EL (cell line): ENCODE results near the gene SPHK1.
"Not testable (repeated sequence)": the region's sequence is repeated elsewhere in the genome, so short reads cannot be mapped to it uniquely, and the experiment has no call there.

Experiments used
- DNase-seq: peaks from one replicate; pipeline ENCODE4 v3.0.0-alpha.2; 2016

The SPHK1 gene, protein sequence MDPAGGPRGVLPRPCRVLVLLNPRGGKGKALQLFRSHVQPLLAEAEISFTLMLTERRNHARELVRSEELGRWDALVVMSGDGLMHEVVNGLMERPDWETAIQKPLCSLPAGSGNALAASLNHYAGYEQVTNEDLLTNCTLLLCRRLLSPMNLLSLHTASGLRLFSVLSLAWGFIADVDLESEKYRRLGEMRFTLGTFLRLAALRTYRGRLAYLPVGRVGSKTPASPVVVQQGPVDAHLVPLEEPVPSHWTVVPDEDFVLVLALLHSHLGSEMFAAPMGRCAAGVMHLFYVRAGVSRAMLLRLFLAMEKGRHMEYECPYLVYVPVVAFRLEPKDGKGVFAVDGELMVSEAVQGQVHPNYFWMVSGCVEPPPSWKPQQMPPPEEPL

DNA sequence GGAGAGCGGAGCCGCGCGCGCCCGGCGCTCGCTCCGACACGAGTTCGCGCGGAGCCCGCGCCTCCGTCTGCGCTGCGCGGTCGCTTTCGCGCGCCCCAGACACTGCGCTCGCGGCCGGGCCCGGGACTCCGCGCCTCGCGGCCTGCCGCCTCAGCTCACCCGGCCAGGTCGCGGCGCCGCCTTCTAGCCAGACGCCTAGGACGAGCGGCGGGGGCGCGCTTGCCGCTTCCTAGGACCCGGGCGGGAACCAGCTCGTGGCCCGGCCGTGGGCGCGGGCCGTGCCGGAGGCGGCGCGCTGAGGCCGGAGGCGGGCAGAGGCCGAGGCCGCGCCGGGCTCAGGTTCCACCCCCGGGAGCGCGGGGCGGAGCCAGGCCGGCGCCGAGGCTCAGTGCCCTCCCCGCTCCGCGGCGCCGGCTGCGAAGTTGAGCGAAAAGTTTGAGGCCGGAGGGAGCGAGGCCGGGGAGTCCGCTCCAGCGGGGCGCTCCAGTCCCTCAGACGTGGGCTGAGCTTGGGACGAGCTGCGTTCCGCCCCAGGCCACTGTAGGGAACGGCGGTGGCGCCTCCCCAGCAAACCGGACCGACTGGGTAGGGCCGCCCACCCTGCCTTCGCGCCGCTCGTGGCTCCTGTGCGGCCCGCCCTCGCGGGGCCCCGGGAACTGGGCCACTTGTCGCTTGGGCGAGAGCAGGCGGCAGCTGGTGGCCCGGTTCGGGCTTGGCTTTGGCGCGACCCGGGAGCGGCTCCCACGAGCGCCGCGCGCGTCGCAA, at the start of gene SPHK1:
TSS of gene SPHK1 (plus strand) at position 388 of the 765 bp plus-strand sequence. CDS start 1,036 bp downstream, outside the sequence.
- DNase-seq: peak; percentile 90

DNA sequence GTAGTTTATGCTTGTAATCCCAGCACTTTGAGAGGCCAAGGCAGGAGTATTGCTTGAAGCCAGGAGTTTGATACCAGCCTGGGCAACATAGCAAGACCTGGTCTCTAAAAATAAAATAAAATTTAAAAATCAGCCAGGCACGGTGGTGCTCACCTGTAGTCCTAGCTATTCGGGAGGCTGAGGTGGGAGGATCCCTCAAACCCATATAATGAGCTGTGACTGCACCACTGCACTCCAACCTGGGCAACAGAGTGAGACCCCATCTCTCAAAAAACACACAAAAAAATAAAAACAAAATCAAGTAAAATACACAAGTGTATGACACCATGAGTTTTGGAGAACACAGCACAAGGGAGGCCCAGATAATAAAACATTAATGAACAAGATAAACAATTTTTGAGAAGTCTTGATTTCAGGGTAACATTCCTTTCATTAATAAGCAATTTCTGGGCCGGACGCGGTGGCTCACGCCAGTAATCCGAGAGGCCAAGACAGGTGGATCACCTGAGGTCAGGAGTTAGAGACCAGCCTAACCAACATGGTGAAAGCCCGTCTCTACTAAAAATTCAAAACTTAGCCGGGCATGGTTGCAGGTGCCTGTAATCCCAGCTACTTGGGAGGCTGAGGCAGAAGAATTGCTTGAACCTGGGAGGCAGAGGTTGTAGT, 48.6 kb upstream of the SPHK1 start:
- DNase-seq: no peak

DNA sequence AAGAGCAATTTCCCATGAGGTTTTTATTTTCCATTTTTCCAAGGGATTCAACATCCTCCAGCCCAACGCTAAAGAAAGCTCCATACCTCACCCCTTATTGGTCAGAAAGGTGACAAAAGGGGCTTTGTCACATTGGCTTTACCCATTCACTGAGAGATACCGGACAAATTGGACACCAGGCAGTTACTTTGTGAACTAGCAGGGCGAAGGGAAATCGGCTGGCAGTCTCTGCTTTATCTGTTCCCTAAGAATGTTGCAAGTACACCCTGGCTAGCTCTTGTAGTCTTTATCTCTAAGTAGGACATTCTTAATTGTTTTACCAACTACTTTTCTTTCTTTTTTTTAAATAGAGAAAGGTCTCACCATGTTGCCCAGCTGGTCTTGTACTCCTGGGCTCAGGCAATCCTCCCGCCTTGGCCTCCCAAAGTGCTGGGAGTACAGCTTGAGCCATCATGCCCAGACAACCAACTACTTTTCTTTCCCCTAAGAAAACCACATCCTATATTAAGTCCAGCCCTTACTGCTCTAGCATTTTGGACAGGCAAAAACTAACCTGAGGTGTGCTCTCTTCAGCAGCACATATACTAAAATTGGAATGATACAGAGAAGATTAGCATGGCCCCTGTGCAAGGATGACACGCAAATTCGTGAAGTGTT, 47.5 kb upstream of the SPHK1 start:
- DNase-seq: no peak

DNA sequence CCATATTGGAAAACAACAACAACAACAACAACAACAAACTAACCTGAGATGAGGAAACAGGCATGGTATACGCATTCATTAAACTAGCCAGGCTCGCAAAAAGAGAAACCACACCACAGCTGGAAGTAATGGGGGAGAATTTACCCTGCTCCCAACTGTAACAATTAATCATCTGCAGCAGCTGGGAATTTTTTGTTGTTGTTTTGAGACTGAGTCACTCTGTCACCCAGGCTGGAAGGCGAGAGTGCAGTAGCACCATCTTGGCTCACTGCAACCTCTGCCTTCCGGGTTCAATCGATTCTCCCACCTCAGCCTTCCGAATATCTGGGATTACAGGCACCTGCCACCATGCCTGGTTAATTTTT, 47.0 kb upstream of the SPHK1 start:
- peak; percentile 50 for DNase-seq

DNA sequence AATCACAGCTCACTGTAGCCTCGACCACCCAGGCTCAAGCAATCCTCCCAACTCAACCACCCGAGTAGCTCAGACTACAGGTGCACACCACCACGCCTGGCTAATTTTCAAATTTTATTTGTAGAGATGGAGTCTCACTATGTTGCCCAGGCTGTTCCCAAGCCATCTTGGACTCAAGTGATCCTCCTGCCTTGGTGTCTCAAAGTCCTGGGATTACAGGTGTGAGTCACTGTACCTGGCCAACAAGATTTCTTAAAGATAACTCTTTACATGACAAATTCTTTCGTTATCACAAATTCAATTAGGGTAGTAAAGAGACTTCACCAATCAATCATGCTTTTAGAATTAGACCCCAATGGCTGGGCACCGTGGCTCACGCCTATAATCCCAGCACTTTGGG, 43.1 kb upstream of the SPHK1 start:
- no peak for DNase-seq

DNA sequence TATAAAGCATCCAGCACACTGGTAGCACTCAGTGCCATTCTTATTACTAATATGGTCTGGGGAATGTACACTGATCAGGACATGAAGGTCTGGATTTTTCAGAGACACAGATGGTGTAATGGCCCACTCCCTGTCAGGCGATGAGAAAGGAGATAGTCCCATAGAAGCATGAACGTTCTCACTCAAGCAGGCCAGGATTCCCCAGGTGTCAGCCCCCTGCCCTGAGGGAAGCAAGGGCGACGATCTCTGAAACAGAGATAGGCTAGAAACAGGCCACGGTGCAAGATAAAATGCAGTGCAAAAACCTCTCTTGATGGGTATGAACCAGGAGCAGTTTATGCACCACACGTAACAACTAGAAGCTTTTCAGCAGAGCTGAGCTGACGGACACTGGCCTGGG, 41.3 kb upstream of the SPHK1 start:
- DNase-seq: no peak

DNA sequence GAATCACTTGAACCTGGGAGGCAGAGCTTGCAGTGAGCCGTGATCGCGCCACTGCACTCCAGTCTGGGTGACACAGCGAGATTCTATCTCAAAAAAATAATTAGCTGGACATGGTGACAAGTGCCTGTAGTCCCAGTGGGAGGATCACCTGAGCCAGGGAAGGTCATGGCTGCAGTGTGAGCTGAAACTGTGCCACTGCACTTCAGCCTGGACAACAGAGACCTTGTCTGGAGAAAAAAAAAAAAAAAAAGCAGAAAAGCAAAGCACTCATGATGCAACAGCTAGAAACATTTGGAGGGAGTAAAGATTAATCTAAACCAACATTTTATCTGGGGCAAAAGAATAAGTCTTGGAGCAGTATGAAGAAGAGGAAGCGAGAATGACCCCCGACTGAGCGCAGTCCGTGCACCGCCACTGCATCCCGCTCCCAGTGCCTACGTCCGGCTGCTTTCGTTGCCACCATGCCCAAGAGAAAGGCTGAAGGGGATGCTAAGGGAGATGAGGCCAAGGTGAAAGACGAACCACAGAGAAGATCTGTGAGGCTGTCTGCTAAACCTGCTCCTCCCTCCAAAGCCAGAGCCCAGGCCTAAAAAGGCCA, 38.9 kb upstream of the SPHK1 start:
- DNase-seq: no peak

DNA sequence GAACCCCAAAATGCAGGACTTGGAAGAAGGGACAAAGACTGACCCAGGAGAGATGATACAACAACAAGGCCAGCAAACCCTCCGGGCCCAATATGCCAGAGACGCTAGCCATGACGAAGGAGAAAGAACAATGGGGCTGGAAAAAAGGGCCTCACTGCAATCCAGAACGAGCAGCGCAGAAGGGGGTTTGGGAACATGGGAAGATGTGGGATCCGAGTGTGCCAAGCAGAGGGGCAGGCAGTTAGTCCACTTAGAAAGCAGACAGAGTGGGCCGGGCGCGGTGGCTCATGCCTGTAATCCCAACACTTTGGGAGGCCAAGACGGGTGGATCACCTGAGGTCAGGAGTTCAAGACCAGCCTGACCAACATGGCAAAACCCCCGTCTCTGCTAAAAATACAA, 37.5 kb upstream of the SPHK1 start:
- not testable (repeated sequence) for DNase-seq

DNA sequence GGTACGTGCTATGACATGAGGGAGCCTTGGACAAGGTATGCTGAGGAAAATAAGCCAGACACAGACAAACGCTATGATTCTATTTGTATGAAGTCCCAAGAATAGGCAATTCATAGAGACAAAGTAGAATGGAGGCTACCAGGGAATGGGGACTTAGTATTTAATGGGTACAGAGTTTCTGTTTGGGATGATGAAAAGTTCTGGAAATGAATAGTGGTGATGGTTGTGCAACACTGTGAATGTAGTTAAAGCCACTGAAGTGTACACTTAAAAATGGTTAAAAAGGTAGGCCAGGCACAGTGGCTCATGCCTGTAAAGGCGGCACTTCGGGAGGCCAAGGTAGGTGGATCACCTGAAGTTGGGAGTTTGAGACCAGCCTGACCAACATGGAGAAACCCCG, 33.9 kb upstream of the SPHK1 start:
- no peak for DNase-seq

DNA sequence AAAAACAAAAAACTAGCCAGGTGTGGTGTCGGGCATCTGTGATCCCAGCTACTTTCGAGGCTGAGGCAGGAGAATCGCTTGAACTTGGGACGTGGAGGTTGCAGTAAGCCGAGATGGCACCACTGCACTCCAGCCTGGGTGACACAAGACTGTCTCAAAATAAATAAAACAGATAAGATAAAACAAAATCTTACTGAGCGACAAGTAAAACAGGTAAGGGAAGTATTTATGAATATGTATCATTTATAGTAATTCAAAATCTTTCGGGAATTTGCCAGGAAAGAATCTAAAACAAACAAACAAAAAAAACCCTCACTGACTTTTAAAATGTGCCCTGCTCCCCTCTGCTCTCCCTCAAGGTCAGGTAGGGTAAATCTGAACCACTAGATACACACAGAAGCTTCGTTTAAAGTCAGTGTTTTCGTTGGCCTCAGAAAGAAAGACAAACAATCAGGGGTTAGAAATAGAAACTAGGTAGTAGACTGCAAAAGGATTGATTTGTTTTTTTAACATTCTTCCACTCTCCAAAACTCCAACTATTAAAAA, 32.8 kb upstream of the SPHK1 start:
- DNase-seq: no peak

DNA sequence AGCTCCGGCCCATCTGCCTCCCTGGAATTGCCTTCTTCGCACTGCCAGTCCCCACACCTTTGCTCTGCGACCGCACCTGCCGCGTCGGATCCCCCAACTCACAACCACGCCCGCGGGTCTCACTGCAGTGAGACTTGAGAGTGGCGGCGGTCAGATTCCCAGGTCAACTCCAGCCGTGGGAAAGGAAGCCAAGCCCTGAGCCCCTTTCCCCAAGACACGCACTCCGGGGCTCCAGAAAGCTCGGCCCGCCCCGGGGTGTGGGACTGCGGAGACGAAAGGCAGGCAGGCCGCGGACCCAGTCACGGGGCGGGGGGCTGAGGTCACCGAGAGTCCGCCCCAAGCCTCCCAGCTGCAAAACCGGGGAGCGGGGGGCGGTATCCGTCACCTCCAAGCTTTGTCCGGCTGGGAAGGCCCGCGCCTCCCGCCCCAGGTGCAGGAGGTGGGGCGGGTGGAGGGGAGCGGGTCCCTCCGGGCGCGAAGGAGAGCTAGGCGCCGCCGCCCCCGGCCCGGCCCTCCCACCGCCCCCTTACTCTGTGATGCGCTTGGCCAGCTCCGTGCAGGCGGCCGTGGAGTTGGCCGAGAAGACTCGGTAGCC, 31.3 kb upstream of the SPHK1 start:
- DNase-seq: peak; percentile 21

DNA sequence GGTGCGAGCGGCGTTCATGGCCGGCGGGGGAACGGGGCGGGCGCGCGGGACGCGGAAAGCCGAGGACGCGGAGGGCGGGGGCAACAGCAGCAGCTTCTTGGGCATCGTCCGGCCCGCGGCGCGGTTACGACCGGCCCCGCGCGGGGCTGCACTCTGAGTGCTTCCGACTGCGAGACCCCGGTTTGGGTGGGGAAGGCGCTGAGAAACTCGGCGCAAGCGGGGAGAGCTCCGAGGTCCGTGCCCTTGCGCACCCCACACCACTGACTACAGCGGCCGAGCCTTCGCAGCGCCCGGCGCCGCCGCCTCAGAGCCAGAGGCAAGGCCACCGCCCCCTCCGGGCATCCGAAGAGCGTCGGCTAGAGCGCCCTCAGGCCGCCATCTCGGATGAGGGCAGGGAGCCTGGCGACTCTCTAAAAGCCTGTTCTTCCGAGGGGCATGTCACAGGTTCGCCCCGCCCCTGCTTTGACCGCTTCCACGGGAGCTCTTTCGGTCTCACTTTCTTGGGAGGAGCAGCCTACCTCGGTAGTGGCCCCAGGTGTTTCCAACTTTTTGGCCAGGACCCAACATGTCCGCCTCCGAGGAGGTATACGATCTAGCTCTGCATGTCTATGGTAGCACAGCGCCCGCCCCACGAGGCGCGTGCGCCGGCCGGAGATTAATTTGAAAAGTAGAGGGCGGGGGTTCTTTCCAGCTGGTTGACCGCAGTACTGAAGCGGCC, 30.7 kb upstream of the SPHK1 start, which contains the start of gene PRPSAP1:
TSS of gene PRPSAP1 (minus strand) at position 318 of the 718 bp plus-strand sequence. CDS start at position 105, 213 bp downstream.
- DNase-seq: peak; percentile 93

DNA sequence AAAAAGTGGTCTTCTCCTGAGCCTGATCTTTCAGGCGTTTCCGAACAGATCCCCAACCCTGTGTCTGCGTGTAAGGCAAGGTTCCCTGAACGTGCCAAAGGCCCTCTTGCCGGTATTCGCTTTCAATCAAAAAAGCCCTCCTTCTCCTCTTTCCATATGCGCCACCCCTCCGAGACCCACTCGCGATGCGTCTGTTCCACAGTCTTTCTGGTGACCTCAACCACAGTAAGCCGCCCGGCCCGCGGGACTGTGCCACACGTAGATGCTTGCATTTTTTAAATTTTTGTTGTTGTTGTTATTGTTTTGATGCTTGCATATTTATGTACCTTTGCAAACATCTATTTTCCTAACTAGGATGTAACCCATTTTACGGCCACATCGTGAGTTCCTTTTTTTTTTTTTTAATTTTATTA, 30.1 kb upstream of the SPHK1 start:
- DNase-seq: no peak

DNA sequence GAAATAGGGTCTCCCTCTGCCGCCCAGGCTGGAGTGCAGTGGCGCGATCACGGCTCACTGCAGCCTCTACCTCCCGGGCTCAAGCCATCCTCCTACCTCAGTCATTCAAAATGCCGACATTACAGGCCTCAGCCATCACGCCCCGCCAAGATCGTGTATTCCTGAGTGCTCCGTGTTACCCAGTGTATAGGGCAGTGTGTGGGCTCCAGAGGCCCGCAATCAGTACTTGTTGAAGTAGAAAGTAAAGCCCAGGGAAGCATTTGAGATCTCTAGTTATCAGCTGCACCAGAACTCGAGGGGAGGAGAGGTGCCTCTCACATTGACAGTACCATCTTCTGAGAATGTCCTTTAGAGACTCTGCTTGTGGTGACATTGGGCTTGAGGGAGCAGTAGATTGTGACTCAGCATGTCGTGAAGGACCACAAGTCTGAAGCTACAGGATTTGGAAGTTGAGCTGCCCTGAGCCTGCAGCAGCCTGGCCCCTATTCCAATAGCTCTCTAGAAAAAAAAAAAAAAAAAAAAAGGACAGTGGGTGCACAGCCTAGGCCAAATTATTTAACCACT, 29.6 kb upstream of the SPHK1 start:
- DNase-seq: no peak

DNA sequence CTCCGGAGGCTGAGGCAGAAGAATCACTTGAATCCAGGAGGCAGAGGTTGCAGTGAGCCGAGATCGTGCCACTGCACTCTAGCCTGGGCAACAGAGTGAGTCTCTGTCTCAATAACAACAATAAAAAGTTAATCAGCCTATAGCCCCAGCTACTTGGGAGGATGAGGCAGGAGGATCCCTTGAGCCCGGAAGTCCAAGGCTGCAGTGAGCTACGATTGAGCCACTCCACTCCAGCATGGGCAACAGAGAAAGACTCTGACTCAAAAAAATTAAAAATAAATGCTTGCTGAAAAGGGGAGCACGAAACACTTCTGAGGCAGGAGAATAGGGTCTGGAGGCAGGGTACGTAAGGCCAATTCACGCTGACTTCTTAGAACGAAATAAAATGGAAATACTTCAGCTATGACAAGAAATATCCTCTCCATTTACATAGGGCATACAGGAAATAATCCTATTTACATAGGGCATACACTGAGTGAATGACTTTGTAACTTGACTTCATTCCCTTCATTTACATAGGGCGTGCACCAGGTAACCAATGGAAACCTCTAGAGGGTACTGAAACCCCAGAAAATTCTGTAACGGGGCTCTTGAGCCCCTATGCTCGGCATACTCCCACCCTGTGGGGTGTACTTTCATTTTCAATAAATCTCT, 27.5 kb upstream of the SPHK1 start:
- no peak for DNase-seq

DNA sequence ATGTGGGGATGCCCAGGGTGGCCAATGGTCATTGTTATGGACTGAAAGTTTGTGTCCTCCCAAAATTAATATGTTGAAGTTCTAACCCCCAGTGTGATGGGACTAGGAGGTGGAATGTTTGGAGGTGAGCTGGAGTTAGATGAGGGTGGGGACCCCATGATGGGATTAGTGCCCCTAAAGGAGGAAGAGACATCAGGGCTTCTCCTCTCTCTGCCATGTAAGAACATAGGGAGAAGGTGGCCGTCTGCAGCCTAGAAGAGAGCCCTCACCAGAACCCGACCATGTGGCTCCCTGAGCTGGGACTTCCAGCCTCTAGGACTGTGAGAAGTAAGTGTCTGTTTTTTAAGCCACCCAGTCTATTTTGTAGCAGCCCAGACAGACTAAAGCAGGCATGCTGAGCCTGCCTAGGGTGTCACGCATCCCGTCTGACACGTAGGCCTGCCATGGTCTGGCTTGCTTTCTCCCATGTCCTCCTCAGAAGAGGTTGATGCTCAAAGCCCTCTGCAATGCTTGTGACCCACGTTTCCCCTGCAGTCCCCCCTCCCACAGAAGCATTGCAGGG, 26.7 kb upstream of the SPHK1 start:
- no peak for DNase-seq

DNA sequence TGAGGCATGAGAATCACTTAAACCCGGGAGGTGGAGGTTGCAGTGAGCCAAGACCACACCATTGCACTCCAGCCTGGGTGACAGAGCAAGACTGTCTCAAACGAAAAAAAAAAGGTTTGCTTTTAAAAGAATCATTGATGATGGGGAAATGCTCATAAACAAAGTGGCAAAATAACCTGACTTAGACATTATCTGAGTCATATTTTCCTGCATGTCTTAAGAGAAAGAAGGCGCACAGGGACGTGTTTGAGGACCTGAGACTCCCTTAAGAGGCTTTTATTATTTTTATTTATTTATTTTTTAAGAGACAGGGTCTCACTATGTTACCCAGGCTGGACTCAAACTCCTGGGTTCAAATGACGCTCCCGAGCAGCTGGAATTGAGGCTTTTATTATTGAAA, 25.0 kb upstream of the SPHK1 start:
- no peak for DNase-seq

DNA sequence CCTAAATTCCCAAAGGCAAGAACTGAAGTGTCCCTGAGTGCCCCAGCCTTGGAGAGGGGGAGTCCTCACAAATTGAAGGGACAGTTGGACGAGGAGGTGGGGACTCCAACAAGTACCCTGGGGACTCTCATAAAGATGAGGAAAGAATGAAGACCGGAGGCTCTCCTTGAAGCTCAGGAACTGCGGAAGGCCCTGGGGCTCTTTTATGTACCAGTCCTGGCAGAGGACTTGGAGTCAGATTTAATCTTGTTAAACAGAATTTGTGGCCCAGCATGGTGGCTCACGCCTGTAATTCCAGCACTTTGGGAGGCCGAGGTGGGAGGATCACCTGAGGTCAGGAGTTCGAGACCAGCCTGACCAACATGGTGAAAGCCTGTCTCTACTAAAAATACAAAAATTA, 24.6 kb upstream of the SPHK1 start:
- DNase-seq: not testable (repeated sequence)

DNA sequence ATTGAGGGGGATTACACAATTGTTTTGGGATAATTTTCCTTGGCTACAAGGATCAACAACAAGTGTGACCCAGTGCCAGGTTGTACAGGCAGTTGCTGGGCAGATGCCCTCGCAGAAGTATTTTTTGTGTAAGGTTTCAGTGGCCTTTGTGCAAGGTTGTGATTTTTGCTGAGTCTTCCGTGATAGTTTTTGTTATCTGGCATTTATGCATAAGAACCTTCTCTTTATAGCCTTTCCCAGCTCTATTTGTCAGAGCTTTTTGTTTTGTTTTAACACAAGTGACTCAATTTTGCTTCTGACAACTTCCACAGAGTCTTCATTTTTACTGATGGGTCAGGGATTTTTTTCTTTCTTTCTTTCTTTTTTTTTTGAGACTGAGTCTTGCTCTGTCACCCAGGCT, 23.9 kb upstream of the SPHK1 start:
- no peak for DNase-seq
